GM21786 (cell line): Measurements from ENCODE around the gene ATF3.
"Not testable (repeated sequence)": the region's sequence is repeated elsewhere in the genome, so short reads cannot be mapped to it uniquely, and the experiment has no call there.

ENCODE experiments used
- ATAC-seq: cut with Tn5 transposase; IDR thresholded peaks from one replicate; pipeline ENCODE4 v1.9.1; 2021; ENCODE audit not compliant: unreplicated experiment

Gene ATF3

GRCh38 chr1:212647004-212647403 lies 38.4 kb downstream of the ATF3 start:
- ATAC-seq, result no peak

GRCh38 chr1:212648431-212648830 lies 39.9 kb downstream of the ATF3 start:
- ATAC-seq, result no peak

GRCh38 chr1:212649020-212649419 lies 40.5 kb downstream of the ATF3 start:
- ATAC-seq, result no peak

DNA sequence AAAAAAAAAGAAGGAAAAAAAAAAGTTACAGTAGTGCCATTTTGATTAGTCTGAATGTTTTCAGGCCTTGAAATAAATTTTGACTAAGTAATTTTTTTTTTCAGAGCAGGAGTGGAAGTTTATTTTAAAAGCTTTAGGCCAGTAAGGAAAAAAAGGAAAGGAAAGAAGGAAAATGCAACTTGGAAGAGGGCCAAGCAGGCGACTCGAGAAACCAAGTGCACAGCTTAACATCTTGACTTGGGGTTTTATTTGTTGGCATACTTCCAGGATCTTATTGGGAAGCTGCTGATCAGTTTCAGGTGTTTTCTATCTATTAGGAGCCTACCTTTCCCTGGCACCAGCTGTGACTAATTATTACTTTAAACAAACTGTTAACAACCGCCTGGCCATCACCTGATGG lies 41.7 kb downstream of the ATF3 start:
- no peak for ATAC-seq

DNA sequence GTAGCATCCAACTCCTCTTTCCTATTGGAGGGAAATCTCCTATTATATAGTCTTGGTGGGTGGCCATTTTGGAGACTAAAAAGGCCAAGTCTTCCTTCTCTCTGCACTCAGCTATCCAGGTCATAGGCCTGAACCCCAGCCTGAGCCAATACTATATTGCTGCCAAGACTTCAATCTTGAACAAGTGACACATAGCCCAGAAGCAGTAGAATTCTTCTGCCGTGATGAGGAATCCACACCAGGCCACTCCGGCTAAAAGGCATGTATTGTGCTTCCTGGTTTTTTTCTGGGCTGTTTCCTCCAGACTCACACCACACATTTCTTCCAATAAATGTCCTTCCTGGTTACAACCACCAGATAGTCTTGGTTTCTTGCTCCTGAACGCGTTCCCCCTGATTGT lies 43.0 kb downstream of the ATF3 start:
- ATAC-seq, result no peak

- ATAC-seq, result no peak
These were observed 43.4 kb downstream of the ATF3 start for GRCh38 chr1:212651977-212652376.

- ATAC-seq, result no peak
These were observed 44.0 kb downstream of the ATF3 start for GRCh38 chr1:212652609-212653008.

DNA sequence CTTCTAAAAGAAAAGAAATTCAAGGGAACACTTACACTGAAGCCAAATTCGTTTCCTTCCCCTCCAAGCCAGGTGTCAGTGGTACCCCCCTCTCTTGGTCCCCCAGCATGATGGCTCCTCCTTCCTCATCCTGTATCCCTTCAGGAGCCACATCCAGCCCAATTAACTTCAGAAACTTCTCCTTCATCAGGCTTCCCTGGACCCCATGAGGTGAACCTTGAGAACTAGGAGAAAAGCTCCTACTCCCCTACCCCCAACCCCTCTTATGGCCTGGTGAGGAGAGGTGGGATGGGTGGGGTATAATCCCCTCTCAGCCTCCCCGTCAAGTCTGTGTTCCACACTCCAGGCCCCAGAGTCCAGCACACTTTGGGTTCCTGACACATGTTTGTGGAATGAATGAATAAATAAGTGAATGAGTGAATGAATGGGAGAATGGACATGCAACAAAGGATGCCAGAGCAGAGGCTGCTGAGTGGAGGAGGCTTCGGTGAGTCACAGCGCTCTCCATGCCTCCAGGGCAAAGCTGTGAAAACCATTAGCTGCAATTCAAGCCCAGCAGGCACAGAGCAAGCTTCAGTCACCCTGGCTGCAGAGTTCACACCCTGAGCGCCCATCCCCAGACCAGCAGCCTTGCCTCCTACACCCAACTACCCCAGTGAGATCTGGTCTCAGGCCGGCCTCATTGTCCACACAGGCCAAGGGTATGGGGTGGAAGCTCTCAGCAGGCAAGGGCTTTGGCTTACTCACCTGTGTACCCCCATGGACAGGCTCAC lies 47.3 kb downstream of the ATF3 start:
- ATAC-seq, result no peak

GRCh38 chr1:212656730-212657129 lies 48.2 kb downstream of the ATF3 start:
- no peak for ATAC-seq

DNA sequence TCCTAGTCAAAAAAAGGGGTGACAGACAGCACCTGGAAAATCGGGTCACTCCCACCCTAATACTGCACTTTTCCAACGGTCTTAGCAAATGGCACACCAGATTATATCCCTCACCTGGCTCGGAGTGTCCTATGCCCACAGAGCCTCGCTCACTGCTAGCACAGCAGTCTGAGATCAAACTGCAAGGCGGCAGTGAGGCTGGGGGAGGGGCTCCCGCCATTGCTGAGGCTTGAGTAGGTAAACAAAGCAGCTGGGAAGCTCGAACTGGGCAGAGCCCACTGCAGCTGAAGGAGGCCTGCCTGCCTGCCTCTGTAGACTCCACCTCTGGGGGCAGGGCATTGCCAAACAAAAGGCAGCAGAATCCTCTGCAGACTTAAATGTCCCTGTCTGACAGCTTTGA lies 49.7 kb downstream of the ATF3 start:
- ATAC-seq, result not testable (repeated sequence)

GRCh38 chr1:212664409-212665199 lies 56.0 kb downstream of the ATF3 start:
- no peak for ATAC-seq

- peak; percentile 85 for ATAC-seq
These were observed 56.9 kb downstream of the ATF3 start for GRCh38 chr1:212665241-212666115.

- ATAC-seq, result no peak
These were observed 57.7 kb downstream of the ATF3 start for GRCh38 chr1:212666116-212666775.

DNA sequence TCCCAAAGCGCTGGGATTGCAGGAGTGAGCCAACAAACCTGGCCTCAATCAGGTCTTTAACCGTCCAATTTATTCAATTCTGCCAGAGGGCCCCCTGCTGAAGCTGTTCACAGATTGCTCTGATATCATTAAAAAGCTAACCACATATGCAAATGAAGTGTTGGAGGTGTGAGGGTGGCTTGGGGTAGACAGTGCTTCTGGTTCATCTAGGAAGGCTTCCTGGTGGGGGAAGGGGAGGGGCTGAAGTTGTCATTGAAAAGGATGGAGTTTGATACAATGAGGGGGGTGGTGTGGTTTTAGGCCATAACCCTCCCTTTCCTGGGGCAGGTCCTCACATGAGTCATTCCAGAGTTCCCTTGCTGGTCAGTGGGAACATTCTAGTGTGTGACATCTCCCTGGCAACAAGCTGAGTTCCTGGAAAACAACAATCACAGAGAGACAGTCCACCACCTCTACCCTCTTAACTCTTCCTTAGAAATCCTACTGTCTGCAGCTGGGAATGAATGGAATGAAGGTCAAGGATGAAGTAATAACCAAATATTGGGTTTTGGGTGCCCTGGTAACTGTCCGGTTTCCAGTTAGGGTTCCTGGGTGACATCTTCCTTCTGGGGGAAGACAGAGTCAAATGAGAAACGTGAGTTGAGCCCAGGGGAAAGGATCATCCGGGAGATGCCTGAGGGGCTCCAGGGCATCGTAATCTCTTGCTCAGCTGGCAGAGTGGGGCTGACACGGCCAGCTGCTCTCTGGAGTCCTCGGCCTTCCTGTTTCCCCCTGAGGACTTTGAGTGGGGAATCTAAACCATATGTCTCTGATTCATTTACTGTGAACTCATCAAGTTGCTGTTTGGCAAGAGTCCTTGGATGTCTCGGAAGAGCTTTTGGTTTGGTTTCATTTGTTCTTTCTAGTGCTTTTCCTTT lies 58.9 kb downstream of the ATF3 start:
- no peak for ATAC-seq

DNA sequence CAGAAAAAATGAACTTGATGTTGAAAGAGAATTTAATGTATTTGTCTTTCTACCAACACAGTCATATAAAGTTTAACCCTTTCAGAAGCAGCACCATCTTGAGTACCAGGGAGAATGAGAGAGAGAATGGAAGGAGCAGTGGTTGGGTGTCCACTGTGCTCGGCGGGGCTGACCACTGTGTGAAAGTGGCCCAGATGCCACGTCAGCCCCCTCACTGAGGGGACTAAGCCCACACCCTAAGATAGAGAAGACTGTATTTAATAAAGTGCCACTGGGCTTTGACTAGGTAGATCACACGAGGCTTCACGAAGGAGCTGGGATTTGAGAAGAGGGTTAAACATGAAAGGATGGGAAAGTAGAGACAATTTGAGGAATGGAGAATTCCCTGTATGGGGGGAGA lies 59.9 kb downstream of the ATF3 start:
- ATAC-seq, result no peak

DNA sequence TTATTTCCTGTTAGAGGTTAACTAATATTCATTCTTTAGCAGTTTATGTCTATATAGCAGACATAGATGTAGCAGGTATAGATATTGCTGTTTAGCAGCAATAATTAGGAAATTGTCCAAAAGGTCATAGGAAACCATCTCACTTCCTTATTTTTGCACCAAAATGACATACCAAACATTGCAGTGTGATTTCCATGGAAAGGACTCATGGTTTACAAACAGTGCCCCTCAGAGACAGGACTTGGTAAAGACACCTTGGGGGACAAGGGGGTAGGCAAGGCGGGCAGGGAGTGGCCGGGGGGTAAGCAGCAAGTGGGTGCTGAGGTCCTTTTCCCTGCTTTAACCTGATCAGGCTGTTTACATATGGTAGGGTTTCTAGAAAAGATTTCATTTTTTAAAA lies 60.5 kb downstream of the ATF3 start:
- ATAC-seq, result no peak

GRCh38 chr1:212669600-212669999 lies 61.0 kb downstream of the ATF3 start:
- ATAC-seq, result no peak

DNA sequence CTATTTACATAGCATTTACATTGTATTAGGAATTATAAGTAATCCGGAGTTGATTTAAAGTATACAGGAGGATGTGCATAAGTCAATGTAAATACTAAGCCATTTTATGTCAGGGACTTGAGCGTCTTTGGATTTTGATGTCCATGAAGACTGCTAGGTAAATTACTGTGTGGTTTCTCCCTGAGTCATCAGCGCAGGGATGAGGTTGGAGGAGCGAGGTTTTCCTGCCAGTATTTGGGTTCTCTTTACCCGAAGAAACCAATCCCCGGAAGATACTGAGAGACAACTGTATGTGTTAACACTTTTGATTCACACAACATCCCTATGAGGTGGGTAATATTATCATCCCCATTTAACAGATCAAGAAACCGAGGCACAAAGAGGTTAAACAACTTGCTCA lies 61.7 kb downstream of the ATF3 start:
- ATAC-seq, result no peak
